ENCODE results near the gene ZSCAN25. TPM values are rescaled to one million over a fixed set of nuclear protein-coding genes. Genes with fewer than 3 reads are reported as not detected.

ZSCAN25 gene
- total RNA-seq, 1 donor from 2014 or later = 16.5 TPM

- no peak for TF ChIP-seq CTCF (IDR thresholded peaks at IDR 0.05)
- no peak for DNase-seq
- no peaks in the 10 kb centered on the region for H3K27me3 ChIP-seq (ENCODE audit: low read depth)
- H3K4me1 ChIP-seq = no peaks in the 10 kb centered on the region
- ATAC-seq = no peak
- H3K4me3 ChIP-seq = no peak overlapping the region
- intact Hi-C loops (cut with DNase I) = no loop called here
- peaks cover 39% of the 10 kb centered on the region for H3K36me3 ChIP-seq
- H3K9me3 ChIP-seq = no peaks in the 10 kb centered on the region
- no peak overlapping the region for H3K27ac ChIP-seq
Measured at GRCh38 chr7:99665312-99666012, 48.7 kb downstream of the ZSCAN25 start.

- intact Hi-C loops (cut with DNase I) = no loop called here
- Histone ChIP-seq H3K36me3 (peaks cover 38% of the 10 kb centered on the region), H3K27me3 (ENCODE audit: low read depth) (no peaks in the 10 kb centered on the region), H3K9me3 (no peaks in the 10 kb centered on the region), H3K27ac (no peak overlapping the region), H3K4me3 (no peak overlapping the region), H3K4me1 (no peaks in the 10 kb centered on the region)
- ATAC-seq (peak; percentile 36 to 37), DNase-seq (no peak)
- TF ChIP-seq CTCF (IDR thresholded peaks at IDR 0.05) = no peak
Measured at GRCh38 chr7:99666013-99666395, 49.3 kb downstream of the ZSCAN25 start.

- Histone ChIP-seq H3K4me1 (no peaks in the 10 kb centered on the region), H3K36me3 (peaks cover 30% of the 10 kb centered on the region), H3K27me3 (ENCODE audit: low read depth) (no peaks in the 10 kb centered on the region), H3K27ac (no peak overlapping the region), H3K9me3 (no peaks in the 10 kb centered on the region), H3K4me3 (no peak overlapping the region)
- intact Hi-C loops (cut with DNase I) = no loop called here
- ATAC-seq (no peak), DNase-seq (no peak)
- TF ChIP-seq CTCF (IDR thresholded peaks at IDR 0.05) = no peak
Measured at GRCh38 chr7:99667179-99667578, 50.4 kb downstream of the ZSCAN25 start.

- H3K36me3 ChIP-seq = peaks cover 26% of the 10 kb centered on the region
- intact Hi-C loops (cut with DNase I) = no loop called here
- TF ChIP-seq CTCF (IDR thresholded peaks at IDR 0.05) = no peak
- DNase-seq = no peak
- no peaks in the 10 kb centered on the region for H3K27me3 ChIP-seq (ENCODE audit: low read depth)
- no peaks in the 10 kb centered on the region for H3K4me1 ChIP-seq
- no peak overlapping the region for H3K27ac ChIP-seq
- no peak for ATAC-seq
- no peaks in the 10 kb centered on the region for H3K9me3 ChIP-seq
- H3K4me3 ChIP-seq = no peak overlapping the region
Measured at GRCh38 chr7:99668541-99668940, 51.8 kb downstream of the ZSCAN25 start.

- ATAC-seq (no peak), DNase-seq (no peak)
- H3K36me3 ChIP-seq = peaks cover 24% of the 10 kb centered on the region
- TF ChIP-seq CTCF (IDR thresholded peaks at IDR 0.05) = no peak
- no peaks in the 10 kb centered on the region for H3K27me3 ChIP-seq (ENCODE audit: low read depth)
- intact Hi-C loops (cut with DNase I) = no loop called here
- H3K4me3 ChIP-seq = no peak overlapping the region
- H3K9me3 ChIP-seq = no peaks in the 10 kb centered on the region
- no peaks in the 10 kb centered on the region for H3K4me1 ChIP-seq
- no peak overlapping the region for H3K27ac ChIP-seq
Measured at GRCh38 chr7:99669782-99670181, 53.0 kb downstream of the ZSCAN25 start.

Measured in lower lobe of right lung (tissue), 2 donors.